Cerebellar nuclear complex (tissue), 1 donor: ENCODE measurements around the gene RECK.
"Not testable (repeated sequence)": the region's sequence is repeated elsewhere in the genome, so short reads cannot be mapped to it uniquely, and the experiment has no call there.

Experiments used
- DNase-seq, 2 experiments: peaks; one replicate each; lab custom pipeline; 2025; lab: John Stamatoyannopoulos, UW

Gene RECK

GRCh38 chr9:36036780-36037548 is at the start of gene RECK:
TSS of gene RECK (plus strand) at chr9:36036913. CDS start at chr9:36036999, 86 bp downstream.
- peak; percentile 23 to 27 for DNase-seq

DNA sequence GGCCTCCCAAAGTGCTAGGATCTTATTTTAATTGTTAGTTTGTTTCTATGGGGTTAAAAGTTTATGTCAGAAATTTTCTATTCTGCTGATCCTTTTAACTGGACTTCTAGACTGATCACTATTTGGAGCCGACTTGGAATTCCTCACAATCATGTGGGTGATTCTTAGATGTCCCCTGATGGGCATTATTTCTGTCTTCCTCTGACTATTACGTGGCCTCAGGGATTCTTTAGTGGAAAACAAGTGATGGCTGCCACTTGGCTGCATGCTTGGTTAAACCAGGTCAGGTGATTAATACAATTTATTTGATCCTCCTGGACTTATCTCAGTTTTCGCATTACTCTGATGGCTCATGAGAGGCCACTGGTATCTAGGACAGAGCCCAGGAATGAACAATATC is 46.6 kb upstream of the RECK start:
- DNase-seq, result no peak

GRCh38 chr9:35993136-35993535 is 43.6 kb upstream of the RECK start:
- not testable (repeated sequence) for DNase-seq

GRCh38 chr9:35993976-35994720 is 42.6 kb upstream of the RECK start:
- no peak for DNase-seq

DNA sequence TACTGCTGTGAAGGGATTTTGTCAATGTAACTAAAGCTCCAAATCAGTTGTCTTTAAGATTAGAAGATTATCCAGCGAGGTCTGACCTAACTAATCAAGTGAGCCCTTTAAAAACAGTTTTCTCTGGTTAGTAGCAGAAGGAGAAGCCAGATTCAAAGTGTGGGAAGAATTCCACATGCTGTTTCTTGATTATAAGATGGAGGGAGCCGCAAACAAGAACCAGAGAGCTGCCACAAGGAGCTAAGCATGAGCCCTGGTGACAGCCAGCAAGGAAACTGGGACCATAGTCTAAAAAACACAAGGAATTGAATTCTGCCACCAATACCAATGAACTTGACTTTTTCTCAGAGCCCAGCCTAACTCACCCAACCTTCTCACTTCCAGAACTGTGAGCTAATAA is 41.8 kb upstream of the RECK start:
- DNase-seq, result no peak

- DNase-seq, result no peak
Observed at GRCh38 chr9:35996358-35996970, 40.2 kb upstream of the RECK start.

DNA sequence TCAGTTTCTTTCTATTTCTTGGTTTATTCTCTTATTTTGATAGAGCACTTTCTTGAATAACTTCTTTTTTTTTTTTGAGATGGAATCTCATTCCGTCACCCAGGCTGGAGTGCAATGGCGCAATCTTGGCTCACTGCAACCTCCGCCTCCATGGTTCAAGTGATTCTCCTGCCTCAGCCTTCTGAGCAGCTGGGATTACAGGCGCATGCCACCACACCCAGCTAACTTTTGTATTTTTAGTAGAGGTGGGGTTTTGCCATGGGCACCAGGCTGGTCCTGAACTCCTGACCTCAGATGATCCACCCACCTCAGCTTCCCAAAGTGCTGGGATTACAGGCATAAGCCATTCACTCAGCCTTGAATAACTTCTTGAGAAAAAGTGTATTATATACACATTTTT is 39.7 kb upstream of the RECK start:
- not testable (repeated sequence) for DNase-seq

- DNase-seq, result no peak
Observed at GRCh38 chr9:35998333-35998732, 38.4 kb upstream of the RECK start.

DNA sequence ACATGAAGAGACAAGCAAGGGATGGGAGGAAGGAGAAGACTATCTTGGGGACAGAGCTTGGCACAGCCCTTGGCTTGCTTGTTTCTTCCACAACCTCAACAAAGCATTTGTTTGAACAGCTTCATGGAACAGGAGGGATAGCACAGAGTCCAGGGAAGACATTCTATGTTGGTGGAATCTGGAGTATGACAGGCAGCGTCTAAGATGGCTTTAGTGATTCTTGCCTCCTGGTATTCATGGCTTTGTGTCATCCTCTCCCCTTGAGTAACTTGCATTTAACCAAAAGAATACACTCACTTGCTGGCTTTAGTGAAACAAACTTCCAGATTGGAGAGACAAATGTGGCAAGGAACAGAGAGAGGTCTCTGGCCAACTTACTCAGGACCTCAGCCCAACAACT is 30.8 kb upstream of the RECK start:
- DNase-seq, result no peak

DNA sequence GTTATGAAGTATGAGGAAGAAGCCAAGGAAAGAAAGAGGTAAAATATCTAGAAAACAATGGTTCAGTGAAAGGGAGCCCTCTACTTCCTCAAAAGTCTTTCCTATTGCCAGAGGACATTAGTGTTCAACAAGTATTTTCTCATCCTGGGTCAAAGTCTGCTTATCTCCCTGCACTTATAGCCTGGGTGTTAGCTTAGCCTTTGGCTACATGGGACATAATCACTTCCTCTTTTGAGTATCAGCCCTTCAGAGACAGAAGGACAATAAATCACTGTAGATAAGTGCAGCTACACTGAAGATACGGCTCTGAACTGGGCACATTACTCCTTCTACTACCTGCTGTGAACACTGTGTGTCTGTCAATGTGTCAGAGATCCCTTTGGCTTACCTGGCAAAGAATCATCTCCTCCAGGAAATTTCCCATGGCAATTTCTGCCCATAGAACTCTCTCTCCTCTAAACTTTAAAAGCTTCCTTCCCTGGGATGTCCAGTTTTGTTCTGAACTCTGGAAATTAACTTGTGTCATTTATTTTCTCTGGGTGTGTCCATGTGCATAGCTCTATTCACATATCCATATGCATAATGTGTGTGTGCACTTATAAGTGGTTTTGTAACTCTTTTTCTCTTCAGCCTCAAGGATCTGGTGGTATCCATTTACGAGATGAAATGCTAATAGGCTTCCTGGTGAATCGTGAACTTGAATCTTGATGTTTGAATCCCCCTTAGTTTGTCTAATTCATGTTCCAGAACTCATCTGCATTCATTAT is 30.0 kb upstream of the RECK start:
- DNase-seq, result no peak

DNA sequence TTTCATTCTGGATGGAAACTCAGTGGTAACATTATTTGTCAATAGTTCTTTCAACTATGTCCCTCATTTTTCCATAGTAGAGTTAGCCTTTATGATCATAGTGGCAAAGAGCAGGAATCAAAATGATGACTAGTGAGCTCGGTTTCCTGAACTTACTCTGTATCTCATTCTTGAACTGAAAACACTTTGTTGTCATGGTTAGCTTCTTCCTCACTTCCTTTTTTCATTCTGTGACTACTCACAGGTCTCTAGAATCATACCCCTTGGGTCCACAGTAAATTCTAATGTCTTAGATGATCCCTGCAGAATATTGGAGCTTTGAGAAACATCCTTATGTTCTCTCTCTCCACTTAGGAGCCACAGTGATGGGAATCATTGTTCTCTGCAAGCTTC is 29.4 kb upstream of the RECK start:
- DNase-seq, result no peak

GRCh38 chr9:36007852-36008251 is 28.9 kb upstream of the RECK start:
- DNase-seq, result no peak

DNA sequence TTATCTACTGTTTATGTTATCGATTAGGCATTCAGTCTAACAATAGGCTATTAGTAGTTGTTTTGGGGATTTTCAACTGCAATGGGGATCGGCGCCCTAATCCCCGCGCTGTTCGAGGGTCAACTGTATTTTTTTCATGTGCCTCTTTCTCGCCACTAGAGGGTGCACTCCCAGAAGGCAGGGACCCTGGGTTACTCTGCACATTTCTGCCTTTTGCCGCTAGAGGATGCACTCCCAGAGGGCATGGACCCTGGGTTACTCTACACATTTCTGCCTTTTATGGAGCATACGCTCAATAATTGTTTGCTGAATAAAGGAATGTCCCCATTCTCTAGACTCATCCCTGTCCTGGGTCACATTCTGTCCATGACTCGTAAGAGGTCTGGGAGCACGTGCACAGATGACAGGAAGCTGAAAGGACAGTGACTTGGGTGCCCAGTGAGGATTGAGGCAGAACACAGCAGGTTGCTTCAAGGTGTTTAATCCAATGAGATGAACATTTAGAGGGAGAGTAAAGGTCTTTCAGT is 27.9 kb upstream of the RECK start:
- DNase-seq, result no peak

DNA sequence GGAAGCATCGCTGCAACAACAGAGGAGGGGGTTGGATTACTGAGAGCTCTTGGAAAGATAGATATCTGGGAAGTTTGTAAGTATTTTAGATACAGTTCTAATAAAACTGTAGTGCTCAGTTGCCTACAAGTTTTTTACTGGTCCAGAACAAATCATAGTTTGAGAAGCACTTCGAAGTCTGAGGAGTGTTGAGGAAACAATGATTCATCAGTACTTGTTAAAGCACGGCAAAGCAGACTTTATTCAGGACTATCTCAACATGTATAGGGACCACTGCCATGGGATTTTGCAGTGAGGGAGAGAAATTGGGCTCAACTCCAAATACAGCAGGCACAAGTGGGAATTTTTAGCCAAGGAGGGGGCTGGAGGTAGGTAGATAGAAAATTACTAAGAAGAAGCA is 25.3 kb upstream of the RECK start:
- DNase-seq, result no peak

- DNase-seq, result no peak
Observed at GRCh38 chr9:36017278-36017677, 19.4 kb upstream of the RECK start.

DNA sequence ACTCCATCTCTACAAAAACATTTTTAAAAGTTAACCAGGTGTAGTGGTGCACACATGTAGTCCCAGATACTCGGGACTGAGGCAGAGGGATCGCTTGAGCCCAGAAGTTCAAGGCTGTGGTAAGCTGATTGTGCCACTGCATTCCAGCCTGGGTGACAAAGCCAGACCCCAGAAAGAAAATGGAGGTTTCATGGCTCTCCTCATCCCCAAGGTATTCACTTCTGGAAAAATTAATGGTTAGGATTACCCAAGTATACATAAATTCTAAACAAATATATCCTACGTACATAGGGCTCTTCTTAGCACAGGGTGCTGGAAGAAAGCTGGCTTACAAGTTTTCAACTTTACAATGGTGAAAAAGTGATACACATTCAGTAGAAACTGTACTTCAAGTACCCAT is 18.6 kb upstream of the RECK start:
- no peak for DNase-seq

DNA sequence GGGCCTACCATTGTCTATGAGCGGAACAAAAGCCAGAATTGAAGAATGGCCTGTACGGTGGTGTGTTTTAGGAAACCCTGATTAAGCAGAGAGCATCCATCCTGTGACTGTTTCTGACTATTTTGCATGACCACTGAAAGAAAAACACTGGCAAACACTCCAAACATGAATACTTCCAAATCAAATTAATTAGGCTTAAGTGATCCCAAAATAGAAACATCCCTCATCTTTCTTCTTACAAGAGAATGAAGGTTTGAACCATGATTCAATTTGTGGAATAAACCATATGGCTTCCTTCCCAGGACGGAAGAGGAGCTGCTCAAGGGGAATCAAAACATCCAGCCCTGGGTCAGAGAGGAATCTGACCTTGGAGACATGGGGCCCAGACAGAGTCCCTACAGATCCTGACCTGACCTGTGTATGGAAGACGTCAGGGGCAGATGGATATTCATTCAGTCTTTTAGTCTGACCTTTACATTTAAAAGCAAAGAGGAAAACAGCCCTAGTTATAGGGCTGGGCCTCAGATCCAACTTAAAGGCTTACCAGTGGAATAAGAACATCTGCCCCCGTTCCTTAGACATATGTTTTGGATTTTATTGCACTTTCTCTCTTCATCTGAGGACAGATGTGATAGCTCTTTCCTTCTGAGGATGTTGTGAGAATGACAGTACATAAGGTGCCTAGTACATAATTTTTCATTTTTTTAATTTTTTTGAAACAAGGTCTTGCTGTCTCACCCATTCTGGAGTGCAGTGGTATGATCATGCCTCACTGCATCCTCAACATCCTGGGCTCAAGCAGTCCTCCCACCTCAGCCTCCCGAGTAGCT is 17.6 kb upstream of the RECK start:
- no peak for DNase-seq

GRCh38 chr9:36021968-36022367 is 14.7 kb upstream of the RECK start:
- DNase-seq, result no peak

- DNase-seq, result peak in 1 of 2 experiments; percentile 35
Observed at GRCh38 chr9:36023260-36024048, 13.3 kb upstream of the RECK start.

DNA sequence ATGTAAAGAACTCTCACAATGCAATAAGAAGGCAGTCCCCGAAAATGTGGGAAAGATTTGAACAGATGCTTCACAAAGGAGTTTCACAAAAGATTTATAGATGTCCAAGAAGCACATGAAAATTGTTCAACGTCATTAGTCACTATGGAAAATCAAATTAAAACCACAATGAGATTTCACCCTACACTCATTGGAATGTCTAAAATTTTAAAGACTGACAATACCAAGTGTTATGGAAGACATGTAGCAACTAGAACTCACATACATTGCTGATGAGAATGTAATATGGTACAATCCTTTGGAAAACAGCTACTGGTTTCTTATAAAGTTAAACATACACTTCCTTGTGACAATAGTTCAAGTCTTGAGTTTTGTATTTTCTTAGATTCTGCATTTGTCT is 11.0 kb upstream of the RECK start:
- no peak for DNase-seq
